ENCODE measurements around the gene GABRQ. TPM values are rescaled to one million over a fixed set of nuclear protein-coding genes. Genes with fewer than 3 reads are reported as not detected.

The GABRQ gene
- total and polyA plus RNA-seq, 2 of the 13 experiments (the other 11 are each of a cell fraction or from before 2014, with no cell fraction given) = not detected

- no peaks in the 10 kb centered on the region for H3K79me2 ChIP-seq (ENCODE audit: insufficient read depth, low read length)
- no peaks in the 10 kb centered on the region for H3K36me3 ChIP-seq (replicated peaks in 1 of 2; ENCODE audit: control insufficient read depth in 1 of 2, insufficient read depth in 2 of 2, low read length in 2 of 2)
- BruUV-seq (replicated peaks) = no TSS peak
- no peak overlapping the region for H3K4me3 ChIP-seq (replicated peaks in 1 of 3; ENCODE audit: insufficient read depth in 1 of 3, low read depth in 2 of 3, low read length in 3 of 3)
- no peak overlapping the region for H3K9ac ChIP-seq (ENCODE audit: insufficient read depth, low read depth, low read length)
- WGBS (ENCODE audit: low lambda C conversion rate) = 75% methylated on average over 2 of the region's 6 CpGs
- in situ Hi-C loops (cut with HindIII; ENCODE audit: extremely low pct_ligation_motif_present, low pct_unique_long_range_greater_than_20kb) = no loop called here
- no peak overlapping the region for H2AFZ ChIP-seq (ENCODE audit: low read length)
- no peak for FAIRE-seq
- ChIA-PET POLR2A (no interaction called here), CTCF (ENCODE audit: low intra/inter-chr PET ratio, low total read pairs) (no interaction called here)
- H3K4me1 ChIP-seq (ENCODE audit: insufficient read depth, low read length) = peaks cover 9% of the 10 kb centered on the region
- no peak for DNase-seq (ENCODE audit: low spot score)
- intact Hi-C loops (cut with micrococcal nuclease; ENCODE audit: unreplicated experiment) = no loop called here
- H3K9me3 ChIP-seq (ENCODE audit: low read length) = no peaks in the 10 kb centered on the region
- no peaks in the 10 kb centered on the region for H4K20me1 ChIP-seq (ENCODE audit: insufficient read depth, low read length)
- H3K27ac ChIP-seq (ENCODE audit: extremely low read length, insufficient read depth, low read length) = no peak overlapping the region
- no peak for ATAC-seq
- no peak overlapping the region for H3K4me2 ChIP-seq (ENCODE audit: low read depth, low read length)
- TF ChIP-seq TBX2 (CRISPR knock-in tag; IDR thresholded peaks at IDR 0.05; ENCODE audit: borderline replicate concordance) (no peak), ZNF644 (CRISPR knock-in tag; IDR thresholded peaks at IDR 0.05; ENCODE audit: low read depth) (no peak), CHD4 (IDR thresholded peaks at IDR 0.05; ENCODE audit: borderline replicate concordance, low read length) (no peak), ZNF362 (CRISPR knock-in tag; IDR thresholded peaks at IDR 0.05; ENCODE audit: borderline replicate concordance) (no peak)
- no peaks in the 10 kb centered on the region for H3K27me3 ChIP-seq (ENCODE audit: control insufficient read depth in 1 of 2, insufficient read depth in 2 of 2, low read length in 2 of 2)
Observed at GRCh38 chrX:152652060-152652459, 14.4 kb downstream of the GABRQ start.

GRCh38 chrX:152652467-152652866 is 14.8 kb downstream of the GABRQ start:
- ATAC-seq (no peak), FAIRE-seq (no peak), DNase-seq (ENCODE audit: low spot score) (no peak)
- WGBS (ENCODE audit: low lambda C conversion rate) = no CpG with 5 or more reads among the region's 16 CpGs
- BruUV-seq (replicated peaks) = no TSS peak
- Histone ChIP-seq H3K27me3 (ENCODE audit: control insufficient read depth in 1 of 2, insufficient read depth in 2 of 2, low read length in 2 of 2) (no peaks in the 10 kb centered on the region), H3K36me3 (replicated peaks in 1 of 2; ENCODE audit: control insufficient read depth in 1 of 2, insufficient read depth in 2 of 2, low read length in 2 of 2) (no peaks in the 10 kb centered on the region), H3K4me3 (replicated peaks in 1 of 3; ENCODE audit: insufficient read depth in 1 of 3, low read depth in 2 of 3, low read length in 3 of 3) (no peak overlapping the region), H4K20me1 (ENCODE audit: insufficient read depth, low read length) (no peaks in the 10 kb centered on the region), H3K79me2 (ENCODE audit: insufficient read depth, low read length) (no peaks in the 10 kb centered on the region), H3K9ac (ENCODE audit: insufficient read depth, low read depth, low read length) (no peak overlapping the region), H3K4me1 (ENCODE audit: insufficient read depth, low read length) (peaks cover 11% of the 10 kb centered on the region), H3K4me2 (ENCODE audit: low read depth, low read length) (no peak overlapping the region), H3K9me3 (ENCODE audit: low read length) (no peaks in the 10 kb centered on the region), H2AFZ (ENCODE audit: low read length) (no peak overlapping the region), H3K27ac (ENCODE audit: extremely low read length, insufficient read depth, low read length) (no peak overlapping the region)
- ChIA-PET CTCF (ENCODE audit: low intra/inter-chr PET ratio, low total read pairs) (no interaction called here), POLR2A (no interaction called here)
- intact Hi-C loops (cut with micrococcal nuclease; ENCODE audit: unreplicated experiment) = no loop called here
- in situ Hi-C loops (cut with HindIII; ENCODE audit: extremely low pct_ligation_motif_present, low pct_unique_long_range_greater_than_20kb) = no loop called here
- no peak for TF ChIP-seq GATAD1 (CRISPR knock-in tag; IDR thresholded peaks at IDR 0.05)
- no peak for TF ChIP-seq ZGPAT (CRISPR knock-in tag; IDR thresholded peaks at IDR 0.05)
- no peak for TF ChIP-seq ZSCAN9 (CRISPR knock-in tag; IDR thresholded peaks at IDR 0.05; ENCODE audit: borderline replicate concordance)
- no peak for TF ChIP-seq RORA (CRISPR knock-in tag; IDR thresholded peaks at IDR 0.05)
- no peak for TF ChIP-seq ZNF343 (CRISPR knock-in tag; IDR thresholded peaks at IDR 0.05)
- no peak for TF ChIP-seq MBNL3 (CRISPR knock-in tag; conservative IDR thresholded peaks at IDR 0.05)
- TF ChIP-seq TCF12 (IDR thresholded peaks at IDR 0.05) = no peak
- no peak for TF ChIP-seq TCF12 (CRISPR knock-in tag; IDR thresholded peaks at IDR 0.05)
- TF ChIP-seq ZBTB34 (CRISPR knock-in tag; IDR thresholded peaks at IDR 0.05) = no peak
- no peak for TF ChIP-seq ZNF431 (CRISPR knock-in tag; IDR thresholded peaks at IDR 0.05; ENCODE audit: borderline replicate concordance, low read depth)
- no peak for TF ChIP-seq ZNF772 (CRISPR knock-in tag; IDR thresholded peaks at IDR 0.05)
- TF ChIP-seq ZNF766 (CRISPR knock-in tag; IDR thresholded peaks at IDR 0.05; ENCODE audit: borderline replicate concordance) = no peak
